Liver (tissue), 3 donors: Measurements from ENCODE around the gene BCL2.

Experiments
- GABPA ChIP-seq, 2 donors: IDR thresholded peaks in 1 of 2; conservative IDR thresholded peaks in 1 of 2; 2 replicates each; pipeline ENCODE4 v1.6.1; 2016; ENCODE audit warnings: antibody characterized with exemption in 2 of 2, mild to moderate bottlenecking in 1 of 2, moderate library complexity in 1 of 2
- TF ChIP-seq, protein P1 (sequence below): IDR thresholded peaks from 2 replicates; pipeline ENCODE4 v1.6.1; 2016; ENCODE audit warnings: antibody characterized with exemption
- TF ChIP-seq, protein P2 (sequence below): fragments of 150-350 bp; IDR thresholded peaks from 2 replicates; pipeline ENCODE4 v1.5.1; 2017; ENCODE audit warnings: improper control_type of control experiment, low read depth, low read length; ENCODE audit not compliant: missing input control
- TF ChIP-seq, protein P3 (sequence below): IDR thresholded peaks from 2 replicates; pipeline ENCODE4 v1.6.1; 2016; ENCODE audit warnings: antibody characterized with exemption
- donor health status: healthy.
- donor health status: healthy.

DNA sequence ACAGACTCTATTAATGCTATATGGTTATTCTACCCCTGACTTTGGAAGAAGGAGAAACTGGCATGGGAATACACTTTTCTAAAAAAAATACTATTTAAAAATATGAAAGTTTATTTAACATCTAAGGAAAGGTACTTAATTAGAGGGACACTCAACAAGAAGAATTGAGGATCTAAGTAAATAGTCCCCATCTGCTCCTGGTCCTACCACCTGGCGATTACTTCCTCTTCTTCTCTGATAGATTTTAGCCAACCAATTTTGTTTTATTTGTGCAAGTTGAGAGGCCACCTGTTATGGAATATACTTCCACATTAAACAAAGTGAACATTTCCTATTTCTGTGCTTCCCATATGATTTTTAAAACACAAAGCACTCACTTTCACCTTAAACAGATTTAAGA lies 111.7 kb downstream of the BCL2 start:
- TF ChIP-seq, protein P1, sequence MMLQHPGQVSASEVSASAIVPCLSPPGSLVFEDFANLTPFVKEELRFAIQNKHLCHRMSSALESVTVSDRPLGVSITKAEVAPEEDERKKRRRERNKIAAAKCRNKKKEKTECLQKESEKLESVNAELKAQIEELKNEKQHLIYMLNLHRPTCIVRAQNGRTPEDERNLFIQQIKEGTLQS: no peak
- TF ChIP-seq, protein P2, sequence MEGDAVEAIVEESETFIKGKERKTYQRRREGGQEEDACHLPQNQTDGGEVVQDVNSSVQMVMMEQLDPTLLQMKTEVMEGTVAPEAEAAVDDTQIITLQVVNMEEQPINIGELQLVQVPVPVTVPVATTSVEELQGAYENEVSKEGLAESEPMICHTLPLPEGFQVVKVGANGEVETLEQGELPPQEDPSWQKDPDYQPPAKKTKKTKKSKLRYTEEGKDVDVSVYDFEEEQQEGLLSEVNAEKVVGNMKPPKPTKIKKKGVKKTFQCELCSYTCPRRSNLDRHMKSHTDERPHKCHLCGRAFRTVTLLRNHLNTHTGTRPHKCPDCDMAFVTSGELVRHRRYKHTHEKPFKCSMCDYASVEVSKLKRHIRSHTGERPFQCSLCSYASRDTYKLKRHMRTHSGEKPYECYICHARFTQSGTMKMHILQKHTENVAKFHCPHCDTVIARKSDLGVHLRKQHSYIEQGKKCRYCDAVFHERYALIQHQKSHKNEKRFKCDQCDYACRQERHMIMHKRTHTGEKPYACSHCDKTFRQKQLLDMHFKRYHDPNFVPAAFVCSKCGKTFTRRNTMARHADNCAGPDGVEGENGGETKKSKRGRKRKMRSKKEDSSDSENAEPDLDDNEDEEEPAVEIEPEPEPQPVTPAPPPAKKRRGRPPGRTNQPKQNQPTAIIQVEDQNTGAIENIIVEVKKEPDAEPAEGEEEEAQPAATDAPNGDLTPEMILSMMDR: no peak
- TF ChIP-seq, protein P3, sequence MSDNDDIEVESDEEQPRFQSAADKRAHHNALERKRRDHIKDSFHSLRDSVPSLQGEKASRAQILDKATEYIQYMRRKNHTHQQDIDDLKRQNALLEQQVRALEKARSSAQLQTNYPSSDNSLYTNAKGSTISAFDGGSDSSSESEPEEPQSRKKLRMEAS: no peak
- TF ChIP-seq GABPA (IDR thresholded peaks at IDR 0.05 in 1 of 2, conservative IDR thresholded peaks at IDR 0.05 in 1 of 2): no peak
